Esophagus muscularis mucosa (tissue), 3 donors: ENCODE measurements around the gene AMOT.

Experiments used
- EP300 ChIP-seq: sonication (generic); formaldehyde crosslinking; IDR thresholded peaks from one replicate; pipeline ENCODE4 v1.6.1; 2017; ENCODE audit warnings: antibody characterized with exemption
- TF ChIP-seq, protein P1 (sequence below), 3 experiments: fragments of 200-600 bp in 2 of 3; fragments of 450-650 bp in 1 of 3; sonication (generic) in 2 of 3; IDR thresholded peaks; one replicate each; pipeline ENCODE4 v1.5.1; 2017 to 2019; ENCODE audit warnings: antibody characterized with exemption in 3 of 3, mild to moderate bottlenecking in 2 of 3, moderate library complexity in 1 of 3

DNA sequence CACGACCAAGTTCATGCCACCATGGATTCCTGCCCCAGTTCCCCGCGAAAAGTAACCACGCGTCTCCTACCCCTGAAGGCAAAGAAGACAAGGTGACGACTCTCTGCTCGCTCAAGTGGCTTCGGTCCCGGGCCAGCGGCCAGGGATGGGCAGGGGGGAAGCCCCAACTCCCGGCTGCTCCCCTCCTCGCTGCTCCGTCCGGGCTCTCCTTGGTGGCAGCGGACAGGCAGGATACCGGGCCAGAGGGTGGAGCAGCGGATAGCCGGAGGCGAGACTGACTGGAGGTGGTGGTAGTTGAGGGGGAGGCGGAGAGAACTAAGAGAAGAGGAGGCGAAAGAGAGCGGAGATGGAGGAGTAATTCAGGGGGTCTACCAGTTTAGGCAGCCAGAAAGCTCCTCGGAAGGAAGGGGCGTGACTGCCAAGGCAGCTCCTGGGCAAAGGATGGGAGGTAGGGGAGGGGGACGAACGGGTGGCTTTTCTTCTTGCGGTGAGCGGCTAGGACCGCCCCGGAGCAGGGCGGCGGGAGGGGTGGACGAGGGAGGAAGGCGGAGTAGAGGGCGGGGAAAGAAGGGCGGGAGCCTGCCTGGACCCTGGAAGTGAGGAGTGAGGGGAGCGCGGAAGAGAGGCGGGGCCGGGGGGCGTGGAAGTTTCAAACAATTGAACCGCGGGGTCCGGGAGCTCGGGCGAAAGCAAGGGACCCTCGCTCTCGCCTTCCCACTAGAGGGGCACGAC lies at the start of gene AMOT:
- TF ChIP-seq, protein P1, sequence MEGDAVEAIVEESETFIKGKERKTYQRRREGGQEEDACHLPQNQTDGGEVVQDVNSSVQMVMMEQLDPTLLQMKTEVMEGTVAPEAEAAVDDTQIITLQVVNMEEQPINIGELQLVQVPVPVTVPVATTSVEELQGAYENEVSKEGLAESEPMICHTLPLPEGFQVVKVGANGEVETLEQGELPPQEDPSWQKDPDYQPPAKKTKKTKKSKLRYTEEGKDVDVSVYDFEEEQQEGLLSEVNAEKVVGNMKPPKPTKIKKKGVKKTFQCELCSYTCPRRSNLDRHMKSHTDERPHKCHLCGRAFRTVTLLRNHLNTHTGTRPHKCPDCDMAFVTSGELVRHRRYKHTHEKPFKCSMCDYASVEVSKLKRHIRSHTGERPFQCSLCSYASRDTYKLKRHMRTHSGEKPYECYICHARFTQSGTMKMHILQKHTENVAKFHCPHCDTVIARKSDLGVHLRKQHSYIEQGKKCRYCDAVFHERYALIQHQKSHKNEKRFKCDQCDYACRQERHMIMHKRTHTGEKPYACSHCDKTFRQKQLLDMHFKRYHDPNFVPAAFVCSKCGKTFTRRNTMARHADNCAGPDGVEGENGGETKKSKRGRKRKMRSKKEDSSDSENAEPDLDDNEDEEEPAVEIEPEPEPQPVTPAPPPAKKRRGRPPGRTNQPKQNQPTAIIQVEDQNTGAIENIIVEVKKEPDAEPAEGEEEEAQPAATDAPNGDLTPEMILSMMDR (IDR thresholded peaks at IDR 0.05): no peak
- TF ChIP-seq EP300: no peak
